AG10803 (cell line): ENCODE measurements around the gene TNP2.

Experiments
- DNase-seq: peaks from one replicate; pipeline ENCODE4 v3.0.0; 2010; ENCODE audit warnings: low read depth
- H3K4me3 ChIP-seq: 2 replicates; pipeline ENCODE4 v1.5.1; 2011; ENCODE audit warnings: mild to moderate bottlenecking, low read length, control low read depth
- CTCF ChIP-seq: conservative IDR thresholded peaks from 2 replicates; pipeline ENCODE4 v1.5.1; 2011; ENCODE audit warnings: mild to moderate bottlenecking, low read length, control low read depth, inconsistent platforms

TNP2 gene

GRCh38 chr16:11264155-11264832 is 4.8 kb downstream of the TNP2 start:
- no peak for DNase-seq
- H3K4me3 ChIP-seq = no peak overlapping the region
- no peak for TF ChIP-seq CTCF

- DNase-seq = no peak
- H3K4me3 ChIP-seq = no peak overlapping the region
- TF ChIP-seq CTCF = no peak
Observed at GRCh38 chr16:11263737-11264136, 5.4 kb downstream of the TNP2 start.

GRCh38 chr16:11262915-11263314 is 6.2 kb downstream of the TNP2 start:
- no peak for TF ChIP-seq CTCF
- DNase-seq = no peak

GRCh38 chr16:11260596-11260966 is 8.5 kb downstream of the TNP2 start:
- DNase-seq = no peak
- no peak for TF ChIP-seq CTCF
- no peak overlapping the region for H3K4me3 ChIP-seq

More at GRCh38 chr16:11262915-11263314, 6.2 kb downstream of the TNP2 start:
- H3K4me3 ChIP-seq = no peak overlapping the region

GRCh38 chr16:11259655-11260595 is 9.2 kb downstream of the TNP2 start:
- no peak for TF ChIP-seq CTCF
- no peak for DNase-seq
- H3K4me3 ChIP-seq = no peak overlapping the region

- H3K4me3 ChIP-seq = 0 out of 2 replicates have a peak overlapping the region, but pooled peaks have one; percentile 5
- no peak for TF ChIP-seq CTCF
- DNase-seq = peak; percentile 50
Observed at GRCh38 chr16:11258553-11259492, 10.3 kb downstream of the TNP2 start.
